HL-60 (cell line): ENCODE data around the gene SLK.

Experiments
- CTCF ChIP-seq: IDR thresholded peaks from one replicate; pipeline ENCODE4 v1.5.1; 2011; ENCODE audit warnings: low read length, control low read depth, inconsistent platforms; ENCODE audit not compliant: insufficient read depth
- GABPA ChIP-seq: IDR thresholded peaks from 2 replicates; pipeline ENCODE4 v1.6.1; 2012; ENCODE audit warnings: low read depth
- POLR2AphosphoS5 ChIP-seq: IDR thresholded peaks from 2 replicates; pipeline ENCODE4 v1.6.1; 2012; ENCODE audit warnings: low read depth
- REST ChIP-seq: IDR thresholded peaks from 2 replicates; pipeline ENCODE4 v1.6.1; 2012; ENCODE audit warnings: low read depth; ENCODE audit not compliant: insufficient replicate concordance
- SPI1 ChIP-seq: IDR thresholded peaks from 2 replicates; pipeline ENCODE4 v1.6.1; 2012; ENCODE audit warnings: low read depth, mild to moderate bottlenecking, borderline replicate concordance

GRCh38 chr10:104067525-104067924 is 100.6 kb downstream of the SLK start:
- no peak for TF ChIP-seq CTCF
- TF ChIP-seq POLR2AphosphoS5 = no peak
- TF ChIP-seq GABPA = no peak
- TF ChIP-seq REST = no peak
- TF ChIP-seq SPI1 = no peak
